ENCODE data around the gene NGRN. TPM values are rescaled to one million over a fixed set of nuclear protein-coding genes. Genes with fewer than 3 reads are reported as not detected.
A peak's percentile ranks its signal among the peaks of the same experiment; 100 is the strongest.

The NGRN gene
- total RNA-seq, 1 experiment from 2014 or later: 137 TPM

- intact Hi-C loops (cut with micrococcal nuclease; ENCODE audit: unreplicated experiment) (no loop called here), in situ Hi-C loops (cut with HindIII; ENCODE audit: low pct_unique_long_range_greater_than_20kb, low sequenced_read_pairs) (no loop called here)
- Histone ChIP-seq H3K27ac (ENCODE audit: low read length) (peak overlapping the region; percentile 99), H3K4me1 (ENCODE audit: control insufficient read depth, insufficient read depth, low read length) (peaks cover 98% of the 10 kb centered on the region), H3K4me3 (ENCODE audit: low read depth in 2 of 2, low read length in 2 of 2) (no peak overlapping the region), H3K27me3 (ENCODE audit: control insufficient read depth, insufficient read depth, low read length) (no peaks in the 10 kb centered on the region), H3K36me3 (ENCODE audit: control insufficient read depth, insufficient read depth, low read length) (peaks cover 32% of the 10 kb centered on the region), H3K9me3 (ENCODE audit: control insufficient read depth, insufficient read depth, low read depth, low read length) (no peaks in the 10 kb centered on the region)
- CTCF ChIA-PET: interaction anchor here (0.7 kb wide), 1 partner anchor 177 kb away, joined by 4 read pairs; no protein-coding TSS in a partner anchor
- TF ChIP-seq, protein P1, sequence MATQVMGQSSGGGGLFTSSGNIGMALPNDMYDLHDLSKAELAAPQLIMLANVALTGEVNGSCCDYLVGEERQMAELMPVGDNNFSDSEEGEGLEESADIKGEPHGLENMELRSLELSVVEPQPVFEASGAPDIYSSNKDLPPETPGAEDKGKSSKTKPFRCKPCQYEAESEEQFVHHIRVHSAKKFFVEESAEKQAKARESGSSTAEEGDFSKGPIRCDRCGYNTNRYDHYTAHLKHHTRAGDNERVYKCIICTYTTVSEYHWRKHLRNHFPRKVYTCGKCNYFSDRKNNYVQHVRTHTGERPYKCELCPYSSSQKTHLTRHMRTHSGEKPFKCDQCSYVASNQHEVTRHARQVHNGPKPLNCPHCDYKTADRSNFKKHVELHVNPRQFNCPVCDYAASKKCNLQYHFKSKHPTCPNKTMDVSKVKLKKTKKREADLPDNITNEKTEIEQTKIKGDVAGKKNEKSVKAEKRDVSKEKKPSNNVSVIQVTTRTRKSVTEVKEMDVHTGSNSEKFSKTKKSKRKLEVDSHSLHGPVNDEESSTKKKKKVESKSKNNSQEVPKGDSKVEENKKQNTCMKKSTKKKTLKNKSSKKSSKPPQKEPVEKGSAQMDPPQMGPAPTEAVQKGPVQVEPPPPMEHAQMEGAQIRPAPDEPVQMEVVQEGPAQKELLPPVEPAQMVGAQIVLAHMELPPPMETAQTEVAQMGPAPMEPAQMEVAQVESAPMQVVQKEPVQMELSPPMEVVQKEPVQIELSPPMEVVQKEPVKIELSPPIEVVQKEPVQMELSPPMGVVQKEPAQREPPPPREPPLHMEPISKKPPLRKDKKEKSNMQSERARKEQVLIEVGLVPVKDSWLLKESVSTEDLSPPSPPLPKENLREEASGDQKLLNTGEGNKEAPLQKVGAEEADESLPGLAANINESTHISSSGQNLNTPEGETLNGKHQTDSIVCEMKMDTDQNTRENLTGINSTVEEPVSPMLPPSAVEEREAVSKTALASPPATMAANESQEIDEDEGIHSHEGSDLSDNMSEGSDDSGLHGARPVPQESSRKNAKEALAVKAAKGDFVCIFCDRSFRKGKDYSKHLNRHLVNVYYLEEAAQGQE (IDR thresholded peaks at IDR 0.05; ENCODE audit: insufficient read depth in 1 of 2, low read depth in 2 of 2, low read length in 1 of 2): no peak
- peak; percentile 63; the same call in 1 of the 2 replicates for TF ChIP-seq POLR2AphosphoS5 (IDR thresholded peaks at IDR 0.05; ENCODE audit: low read depth, low read length)
- TF ChIP-seq SIN3A (IDR thresholded peaks at IDR 0.05; ENCODE audit: borderline replicate concordance, insufficient read depth, low read depth, low read length): no peak
- TF ChIP-seq CTCF (IDR thresholded peaks at IDR 0.05): no peak
- no peak for TF ChIP-seq TCF7L2 (IDR thresholded peaks at IDR 0.05; ENCODE audit: low read depth, low read length)
- BruUV-seq (replicated peaks): no TSS peak
- ATAC-seq (no peak), DNase-seq (ENCODE audit: low read depth, low spot score) (no peak)
- POLR2A ChIA-PET: no interaction called here
These were observed 42.9 kb upstream of the NGRN start for GRCh38 chr15:90222547-90222946.

- peaks cover 29% of the 10 kb centered on the region for H3K36me3 ChIP-seq (ENCODE audit: control insufficient read depth, insufficient read depth, low read length)
- H3K4me3 ChIP-seq (ENCODE audit: low read depth in 2 of 2, low read length in 2 of 2): no peak overlapping the region
- intact Hi-C loops (cut with micrococcal nuclease; ENCODE audit: unreplicated experiment): no loop called here
- CTCF ChIA-PET: interaction anchor here (0.6 kb wide), 2 partner anchors 26 to 62 kb away, joined by 4 to 8 read pairs; partner anchors contain the start of gene TTLL13
- no peak for ATAC-seq
- H3K4me1 ChIP-seq (ENCODE audit: control insufficient read depth, insufficient read depth, low read length): peaks cover 98% of the 10 kb centered on the region
- BruUV-seq (replicated peaks): no TSS peak
- in situ Hi-C loops (cut with HindIII; ENCODE audit: low pct_unique_long_range_greater_than_20kb, low sequenced_read_pairs): no loop called here
- DNase-seq (ENCODE audit: low read depth, low spot score): no peak
- H3K27ac ChIP-seq (ENCODE audit: low read length): peak overlapping the region; percentile 99
- POLR2A ChIA-PET: no interaction called here
- TF ChIP-seq, protein P1 (IDR thresholded peaks at IDR 0.05; ENCODE audit: insufficient read depth in 1 of 2, low read depth in 2 of 2, low read length in 1 of 2): no peak
- no peak for TF ChIP-seq CTCF (IDR thresholded peaks at IDR 0.05)
- no peak for TF ChIP-seq SIN3A (IDR thresholded peaks at IDR 0.05; ENCODE audit: borderline replicate concordance, insufficient read depth, low read depth, low read length)
- no peak; the same call in 1 of the 2 replicates for TF ChIP-seq POLR2AphosphoS5 (IDR thresholded peaks at IDR 0.05; ENCODE audit: low read depth, low read length)
- no peak for TF ChIP-seq TCF7L2 (IDR thresholded peaks at IDR 0.05; ENCODE audit: low read depth, low read length)
- H3K27me3 ChIP-seq (ENCODE audit: control insufficient read depth, insufficient read depth, low read length): no peaks in the 10 kb centered on the region
- H3K9me3 ChIP-seq (ENCODE audit: control insufficient read depth, insufficient read depth, low read depth, low read length): no peaks in the 10 kb centered on the region
These were observed 41.9 kb upstream of the NGRN start for GRCh38 chr15:90223441-90224165.

All from Panc1 (cell line).